Suppressor macrophage treated with lipopolysaccharide for 4 hours (primary cell): ENCODE data around the gene EFCAB11.

ENCODE experiments used
- DNase-seq: peaks from one replicate; pipeline ENCODE4 v3.0.0-alpha.2; 2020

EFCAB11 gene, protein sequence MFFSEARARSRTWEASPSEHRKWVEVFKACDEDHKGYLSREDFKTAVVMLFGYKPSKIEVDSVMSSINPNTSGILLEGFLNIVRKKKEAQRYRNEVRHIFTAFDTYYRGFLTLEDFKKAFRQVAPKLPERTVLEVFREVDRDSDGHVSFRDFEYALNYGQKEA

DNA sequence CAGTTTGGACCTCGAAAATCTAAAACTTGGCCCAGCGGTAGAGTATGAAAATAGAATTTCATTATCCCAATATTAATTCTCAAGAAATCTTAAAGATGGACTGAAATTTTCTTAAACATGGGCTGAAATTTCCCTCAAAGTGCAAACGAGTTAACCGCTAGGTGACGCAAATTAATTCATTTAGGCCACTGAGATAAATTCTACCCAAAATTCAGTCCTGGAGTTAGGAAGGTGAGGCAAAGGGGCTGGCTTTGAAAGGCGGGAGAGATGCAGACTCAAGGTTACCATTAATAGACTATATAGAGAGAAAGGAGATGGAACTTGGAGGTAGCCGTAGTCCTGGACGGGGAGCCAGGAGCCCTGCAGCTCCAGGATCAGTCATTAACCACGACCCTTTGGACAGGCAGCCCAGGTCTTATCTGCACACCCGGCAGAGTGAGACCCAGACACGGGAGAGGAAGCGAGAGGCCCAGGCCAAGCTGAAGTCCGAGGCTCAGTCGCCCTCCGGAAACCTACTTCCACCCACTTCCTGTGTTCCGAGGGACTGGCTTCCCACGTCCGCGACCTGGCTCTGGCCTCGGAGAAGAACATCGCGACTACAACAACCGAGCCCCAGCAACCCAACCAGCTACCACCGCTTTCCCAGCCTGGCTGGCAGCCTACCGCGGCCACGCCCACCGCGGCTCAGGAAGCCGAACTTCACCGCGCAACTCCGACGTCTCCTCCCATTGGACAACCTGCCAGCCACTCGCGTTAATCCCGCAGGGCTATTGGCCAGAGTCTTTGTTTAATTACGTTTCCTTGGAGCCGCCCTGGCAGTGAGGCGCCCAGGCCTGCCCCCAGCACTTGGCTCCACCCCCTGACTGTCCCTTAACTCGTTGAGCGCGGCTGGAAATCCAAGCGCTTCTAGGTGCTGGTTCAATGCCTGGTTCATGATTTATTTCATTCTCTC, at the start of gene EFCAB11:
Gene EFCAB11, minus strand, starts transcription at position 661 of the 952 bp plus-strand sequence. Its CDS starts 70 bp downstream, at position 591.
- DNase-seq, result peak; percentile 97

DNA sequence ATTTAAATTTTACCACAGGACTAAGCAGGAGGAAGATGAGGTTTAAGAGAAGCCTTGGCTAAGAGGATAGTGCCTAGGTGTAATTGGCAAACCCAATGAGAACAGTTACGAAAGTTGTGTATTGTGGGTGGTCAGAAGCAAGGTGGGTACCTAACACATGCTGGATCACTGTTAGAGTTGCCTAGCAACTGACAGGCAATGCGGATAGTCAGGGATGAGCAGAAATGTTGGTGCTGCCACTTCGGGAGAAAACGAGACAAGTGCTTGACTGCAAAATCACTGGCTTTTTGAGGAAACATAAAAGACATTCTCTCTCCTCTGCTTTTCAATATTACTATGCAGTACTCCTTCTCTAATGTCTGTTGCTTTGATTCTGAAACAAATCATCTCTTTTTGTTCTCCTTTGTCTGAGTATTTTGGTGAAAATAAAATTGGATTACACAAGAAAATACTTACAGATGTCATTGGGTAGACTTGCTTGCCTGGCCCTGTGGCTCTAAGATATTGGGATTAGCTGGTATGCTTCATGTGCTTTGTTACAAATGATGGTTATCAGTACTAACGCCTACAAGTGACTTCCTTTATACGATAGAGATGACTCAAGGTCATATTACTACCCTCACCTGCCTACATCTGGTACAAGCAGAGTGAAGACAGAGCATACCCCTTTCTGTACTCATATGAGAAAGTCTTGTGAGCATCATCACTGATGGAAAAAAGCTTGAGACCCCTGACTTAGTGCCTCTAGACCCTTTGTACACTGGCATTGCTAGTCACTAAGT, 49.2 kb upstream of the EFCAB11 start:
- no peak for DNase-seq

DNA sequence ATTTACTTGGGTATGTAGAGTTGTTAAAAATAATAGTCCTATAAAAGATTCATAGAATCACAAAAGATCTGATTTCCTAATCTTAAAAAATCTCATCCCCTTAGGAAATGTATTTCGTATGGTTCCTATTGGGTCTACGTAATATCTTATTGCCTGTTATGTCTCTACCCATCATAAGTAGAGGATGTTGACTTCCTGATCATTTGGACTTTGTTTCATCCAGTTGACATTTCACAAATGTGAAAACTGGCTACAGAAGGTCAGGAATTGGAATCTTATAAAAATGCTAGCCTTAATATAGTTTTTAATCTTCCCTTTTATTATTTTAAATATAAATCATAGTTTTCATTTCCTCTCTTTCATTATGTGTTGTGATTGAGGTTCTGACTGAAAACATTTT, 46.4 kb upstream of the EFCAB11 start:
- no peak for DNase-seq

DNA sequence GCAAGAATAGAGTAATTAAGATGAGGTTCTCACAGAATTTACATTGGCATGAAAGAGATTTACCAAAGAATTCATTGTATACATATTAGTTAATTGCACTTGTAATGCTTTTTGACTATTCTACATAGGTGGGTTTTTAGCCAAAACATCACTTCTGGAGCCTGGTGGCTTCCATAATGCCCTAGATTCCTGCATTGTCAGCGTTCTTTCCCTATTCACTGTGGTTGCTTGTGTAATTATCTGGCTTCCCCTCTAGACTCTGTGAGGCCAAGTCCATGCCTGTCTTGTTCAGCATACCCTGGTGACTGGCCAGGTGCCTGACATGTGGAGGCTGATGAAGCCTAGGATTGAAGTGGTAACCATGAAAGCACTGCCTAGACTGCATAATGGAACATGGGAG, 42.4 kb upstream of the EFCAB11 start:
- DNase-seq, result no peak

DNA sequence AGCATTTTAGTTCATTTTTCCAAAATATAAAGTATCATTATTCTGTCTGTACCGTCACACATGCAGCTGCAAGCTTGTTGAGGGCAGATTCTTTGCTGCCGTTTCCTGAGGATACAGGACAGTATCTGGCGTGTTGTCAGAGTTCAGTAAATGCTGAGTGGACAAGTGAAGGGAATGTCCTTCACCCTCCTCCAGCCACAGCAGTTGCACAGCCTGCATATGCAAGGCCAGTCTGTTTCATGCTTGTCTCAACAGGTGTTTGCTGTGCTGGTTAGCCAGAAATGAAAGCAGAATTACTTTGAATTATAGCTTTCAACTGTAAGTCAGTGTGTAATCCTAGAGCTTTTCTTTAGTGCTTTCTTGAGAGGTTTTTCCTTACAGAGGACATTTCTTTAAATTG, 37.7 kb upstream of the EFCAB11 start:
- no peak for DNase-seq

DNA sequence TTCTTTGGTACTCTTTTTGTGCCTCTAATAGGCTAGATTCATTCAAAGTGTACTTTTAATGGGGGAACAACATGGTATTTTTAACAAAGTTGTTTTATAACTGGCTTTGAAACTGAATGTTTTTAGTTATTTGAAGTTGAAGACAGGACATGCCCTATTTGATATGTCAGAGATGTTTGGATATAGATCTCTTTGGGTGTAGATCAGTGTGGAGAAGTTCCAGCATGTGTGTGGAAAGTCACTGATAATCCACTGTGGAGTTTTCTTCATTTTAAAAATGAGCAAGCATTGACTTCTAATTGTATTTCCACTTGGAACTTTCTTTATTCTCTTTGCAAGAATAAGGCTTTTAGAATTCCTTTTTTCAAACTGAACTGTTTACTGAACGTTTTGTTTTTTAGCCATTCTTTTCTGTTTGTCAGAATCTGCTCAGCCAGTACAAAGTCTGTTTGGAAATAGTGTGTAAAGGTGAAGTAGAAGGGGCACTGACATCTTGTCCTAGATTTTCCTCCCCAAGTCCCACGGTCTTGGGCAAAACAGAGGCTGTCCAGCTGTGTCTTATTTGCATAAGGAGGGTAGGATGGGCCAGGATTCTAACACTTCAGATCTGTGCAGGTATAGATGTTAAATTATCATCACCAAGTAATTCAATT, 36.2 kb upstream of the EFCAB11 start:
- no peak for DNase-seq

DNA sequence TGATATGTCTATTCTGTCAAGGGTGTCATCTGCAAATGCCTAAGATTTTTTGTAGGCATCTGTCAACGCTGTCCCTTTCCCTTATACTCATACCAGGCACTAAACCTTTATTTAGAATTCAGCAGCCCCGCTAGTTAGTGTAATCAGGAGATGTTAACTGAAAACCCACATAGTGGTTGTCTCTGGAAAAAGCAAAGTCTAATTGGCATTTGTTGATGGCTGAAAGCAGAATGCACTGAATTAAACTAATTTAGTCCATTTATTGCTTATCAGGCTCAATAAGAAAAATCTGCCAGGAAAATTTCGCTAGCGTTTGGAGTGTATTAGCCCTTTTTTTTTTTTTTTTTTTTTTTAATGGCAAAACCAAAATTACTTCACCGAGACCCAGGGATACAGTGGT, 35.7 kb upstream of the EFCAB11 start:
- no peak for DNase-seq

DNA sequence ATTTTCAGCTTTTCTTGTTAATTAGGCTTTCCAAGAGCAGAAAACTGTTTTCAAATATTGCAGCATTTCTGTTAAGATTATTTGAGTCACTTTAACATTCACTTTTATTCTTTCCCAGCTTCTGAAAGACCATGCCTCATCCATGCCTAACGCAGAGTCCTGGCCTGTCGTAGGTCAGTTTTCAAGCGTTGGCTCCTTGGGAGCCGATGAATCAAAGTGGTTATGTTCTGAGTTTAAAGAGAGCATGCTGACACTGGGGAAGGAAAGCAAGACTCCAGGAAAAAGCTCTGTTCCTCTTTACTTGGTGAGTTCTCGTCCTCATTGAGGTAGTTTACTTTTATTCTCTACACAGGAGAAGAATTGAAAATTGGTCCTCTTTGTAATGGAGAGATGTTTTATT, 34.3 kb upstream of the EFCAB11 start:
- DNase-seq, result no peak

DNA sequence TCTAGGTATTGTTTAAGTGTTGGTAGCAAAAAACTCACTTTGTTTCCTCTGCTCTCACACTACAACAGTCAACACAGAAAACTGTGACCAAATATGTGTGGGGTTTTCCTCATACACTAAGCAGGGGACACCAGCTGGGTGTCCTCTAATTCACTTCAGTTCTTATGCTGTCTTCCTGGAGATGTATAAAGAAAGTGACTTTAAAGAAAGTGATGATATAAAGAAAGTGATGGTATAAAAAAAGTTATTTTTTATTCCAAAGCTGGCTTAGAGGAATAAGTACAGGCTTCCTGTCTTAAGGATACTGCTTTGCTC, 32.6 kb upstream of the EFCAB11 start:
- DNase-seq, result no peak

DNA sequence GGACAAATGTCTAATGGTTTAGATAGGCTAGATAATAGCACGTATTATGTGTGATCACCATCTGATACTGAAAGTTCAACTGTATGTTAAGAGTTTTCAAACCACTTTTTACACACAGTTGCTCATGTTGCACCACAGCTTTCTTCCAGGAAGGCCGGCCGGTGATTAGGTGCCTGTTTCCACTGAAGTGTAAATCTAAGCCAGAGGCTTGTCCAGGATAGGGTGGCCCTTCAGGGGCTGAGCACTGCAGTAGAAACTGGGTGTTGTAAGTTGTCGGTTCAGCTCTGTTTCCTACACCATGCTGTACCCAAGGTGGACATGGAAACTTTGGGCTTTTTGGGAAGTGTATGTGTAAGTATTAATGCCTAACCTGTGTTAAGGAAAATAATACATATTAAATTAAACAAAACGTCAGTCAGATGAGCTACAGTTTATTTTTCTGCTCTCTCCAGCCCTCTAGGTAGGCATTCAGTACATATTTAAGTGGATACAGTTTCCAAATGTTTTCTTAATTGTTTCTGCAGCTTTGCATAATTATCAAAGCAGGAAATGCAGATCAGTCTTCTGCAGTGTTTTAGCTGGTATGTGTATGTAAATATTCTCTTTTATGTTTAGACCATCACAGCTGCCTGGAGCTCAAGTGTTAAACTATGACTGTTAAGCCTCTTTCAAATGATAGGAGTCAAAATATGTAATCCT, 32.1 kb upstream of the EFCAB11 start:
- no peak for DNase-seq

DNA sequence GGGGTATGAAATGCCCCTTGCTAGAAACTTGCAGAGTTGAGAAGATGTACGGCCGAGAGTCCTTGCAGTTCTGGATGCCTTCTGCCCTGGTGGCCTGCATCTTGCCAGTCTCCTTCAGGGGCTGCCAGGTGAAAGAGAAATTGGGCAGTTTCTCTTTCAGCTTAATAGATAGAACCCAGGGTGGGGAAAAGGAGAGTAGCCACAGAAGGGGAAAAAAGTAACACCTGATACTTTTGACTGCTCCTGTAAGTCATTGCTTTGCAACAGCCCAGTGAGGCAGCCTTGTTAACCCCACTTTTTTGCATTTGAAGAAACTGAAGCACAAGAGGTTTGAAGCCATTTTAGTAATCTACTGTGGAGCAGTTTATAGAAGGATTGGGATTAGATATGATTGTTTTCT, 28.8 kb upstream of the EFCAB11 start:
- DNase-seq, result no peak

DNA sequence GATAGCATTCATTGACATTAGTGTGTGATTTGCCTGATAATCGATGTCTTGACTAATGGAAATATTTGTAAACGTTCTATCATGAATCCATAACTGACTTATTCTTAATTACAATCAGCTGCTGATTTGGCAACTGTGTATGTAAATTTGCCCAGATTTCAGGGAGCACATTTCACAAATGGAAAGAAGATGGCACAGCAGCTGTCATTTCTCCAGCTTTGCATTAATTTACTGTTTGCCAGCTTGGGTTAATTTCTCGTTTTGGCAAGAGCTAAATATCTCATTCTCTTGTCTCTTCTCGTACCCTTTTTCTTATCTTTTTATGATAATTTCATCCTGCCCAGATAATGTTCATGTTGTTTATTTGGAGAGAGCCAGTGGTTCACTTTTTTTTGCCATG, 24.1 kb upstream of the EFCAB11 start:
- no peak for DNase-seq

DNA sequence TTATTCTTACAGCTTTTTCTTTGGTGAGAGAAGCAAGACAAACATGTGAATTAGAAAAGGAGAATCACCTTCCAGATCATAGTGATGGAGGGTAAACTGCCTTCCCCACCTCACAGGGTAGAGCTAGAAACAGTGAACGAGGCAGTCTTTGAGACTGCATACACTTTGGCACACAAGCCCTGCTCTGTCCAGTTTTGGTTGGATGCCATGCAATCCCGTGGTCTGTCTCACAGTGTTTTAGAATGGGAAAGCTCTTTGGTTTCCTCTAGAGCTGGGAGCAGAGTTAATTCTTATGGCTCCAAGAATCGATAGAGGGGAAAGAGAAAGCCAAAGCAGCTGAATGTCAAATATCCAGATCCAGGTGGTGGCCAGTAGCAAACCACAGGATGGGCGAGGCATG, 23.1 kb upstream of the EFCAB11 start:
- DNase-seq, result no peak

DNA sequence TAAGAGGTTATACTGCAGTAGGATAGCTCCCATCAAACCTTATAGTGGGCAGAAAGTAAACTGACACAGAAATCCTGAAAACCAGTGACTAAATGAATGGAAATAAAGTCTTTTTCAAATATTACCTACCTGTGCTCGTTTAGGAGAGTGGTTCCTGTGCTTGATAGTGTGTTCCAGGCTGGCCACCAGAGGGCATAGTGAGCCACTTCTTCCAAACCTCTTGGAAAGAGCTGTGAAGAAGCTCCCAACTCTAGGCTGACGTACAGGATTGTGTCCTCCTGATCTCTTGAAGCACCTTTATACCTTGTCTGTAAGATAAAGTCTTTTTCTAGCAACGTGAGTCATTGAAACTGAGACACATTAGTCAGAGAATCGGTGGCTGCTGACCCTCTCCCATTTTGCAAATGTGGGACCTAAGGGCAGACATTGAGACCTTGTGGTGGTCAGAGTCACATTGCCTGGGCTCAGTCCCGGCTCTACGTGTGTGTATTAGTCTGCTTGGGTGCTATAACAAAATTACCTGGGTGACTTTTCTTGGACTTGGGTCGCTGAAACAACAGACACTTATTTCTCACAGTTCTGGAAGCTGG, 18.8 kb upstream of the EFCAB11 start:
- peak; percentile 78 for DNase-seq

DNA sequence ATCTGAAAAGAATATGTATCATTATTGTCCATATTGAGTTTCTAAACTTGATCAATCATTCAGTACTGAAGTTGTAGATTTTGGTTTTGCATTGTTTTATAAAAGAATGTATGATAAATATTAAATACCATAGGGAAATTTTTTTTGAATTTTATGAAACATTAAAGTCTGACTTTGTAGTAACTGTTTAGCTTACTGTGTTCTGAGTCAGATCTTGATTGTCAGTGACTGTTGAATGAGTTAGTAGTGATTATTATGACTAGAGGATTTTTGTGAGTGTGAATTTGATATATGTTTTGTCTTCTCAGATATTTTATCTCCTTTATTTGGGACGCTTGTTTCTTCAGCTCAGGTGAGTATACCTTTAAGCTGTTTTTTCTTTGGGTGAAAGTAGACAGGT, 11.3 kb upstream of the EFCAB11 start:
- no peak for DNase-seq

DNA sequence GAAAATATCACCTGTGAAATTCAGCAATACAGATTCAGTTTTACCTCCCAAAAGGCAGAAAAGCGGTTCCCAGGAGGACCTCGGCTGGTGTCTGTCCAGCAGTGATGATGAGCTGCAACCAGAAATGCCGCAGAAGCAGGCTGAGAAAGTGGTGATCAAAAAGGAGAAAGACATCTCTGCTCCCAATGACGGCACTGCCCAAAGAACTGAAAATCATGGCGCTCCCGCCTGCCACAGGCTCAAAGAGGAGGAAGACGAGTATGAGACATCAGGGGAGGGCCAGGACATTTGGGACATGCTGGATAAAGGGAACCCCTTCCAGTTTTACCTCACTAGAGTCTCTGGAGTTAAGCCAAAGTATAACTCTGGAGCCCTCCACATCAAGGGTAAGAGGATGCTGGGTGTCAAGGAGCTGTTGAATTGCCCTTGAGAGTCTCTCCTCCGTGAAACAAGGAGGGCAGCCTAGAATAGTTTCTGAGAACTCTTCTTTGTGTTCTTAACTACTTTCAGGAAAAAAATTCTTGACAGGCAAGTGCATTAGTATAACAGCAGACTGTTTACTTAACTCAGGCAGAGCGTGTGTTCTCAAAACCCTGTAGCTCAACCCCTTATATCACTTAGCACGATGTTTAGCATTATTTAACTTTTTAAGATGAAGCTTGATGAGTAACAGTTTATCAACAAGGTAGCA, 8.9 kb upstream of the EFCAB11 start:
- DNase-seq, result no peak

DNA sequence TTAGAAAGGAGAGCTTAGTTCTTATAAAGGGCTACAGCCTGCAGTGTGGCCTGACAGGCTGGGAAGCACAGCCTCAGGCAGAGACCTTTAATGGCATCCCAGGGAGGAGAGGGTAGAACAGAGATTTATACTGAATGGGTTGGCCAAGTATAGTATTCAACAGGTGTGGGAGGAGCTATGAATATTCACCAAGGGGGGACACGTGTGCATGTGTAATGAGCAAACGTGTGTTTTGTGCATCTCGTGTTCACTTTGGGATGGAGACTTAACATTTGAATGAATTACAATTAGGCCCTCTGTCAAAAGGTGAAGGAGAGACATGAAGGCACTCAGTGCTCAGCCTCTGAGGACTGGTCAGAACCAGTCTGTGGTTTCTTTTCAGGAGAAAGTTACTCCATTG, 6.4 kb upstream of the EFCAB11 start:
- no peak for DNase-seq

DNA sequence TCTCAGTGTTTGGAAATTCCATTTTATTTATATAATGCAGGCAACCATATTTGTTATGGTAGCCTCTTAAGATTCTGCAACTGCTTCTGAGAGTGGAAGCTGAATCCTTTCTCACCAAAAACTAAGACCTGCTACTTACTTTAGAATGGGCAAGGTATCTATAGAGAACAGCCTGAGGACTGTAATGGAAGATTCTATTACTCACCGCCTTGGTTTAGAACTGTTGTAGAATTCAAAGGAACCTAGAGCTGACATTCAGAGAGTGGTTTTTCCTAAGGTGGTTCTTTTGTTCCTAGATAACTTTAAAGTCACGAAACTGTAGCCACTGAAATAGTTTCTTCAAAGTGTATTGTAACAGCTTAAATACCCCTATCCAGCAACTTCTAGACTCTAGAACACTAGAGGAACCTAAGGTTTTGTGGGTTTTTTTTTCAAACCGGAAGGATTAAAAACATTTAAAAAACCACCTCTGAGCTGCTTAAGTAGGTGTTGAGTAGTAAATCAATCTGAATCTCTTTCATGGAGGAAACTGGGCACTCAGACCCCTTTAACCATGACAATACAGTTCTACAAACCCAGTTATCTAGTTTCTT, 5.4 kb upstream of the EFCAB11 start:
- no peak for DNase-seq

DNA sequence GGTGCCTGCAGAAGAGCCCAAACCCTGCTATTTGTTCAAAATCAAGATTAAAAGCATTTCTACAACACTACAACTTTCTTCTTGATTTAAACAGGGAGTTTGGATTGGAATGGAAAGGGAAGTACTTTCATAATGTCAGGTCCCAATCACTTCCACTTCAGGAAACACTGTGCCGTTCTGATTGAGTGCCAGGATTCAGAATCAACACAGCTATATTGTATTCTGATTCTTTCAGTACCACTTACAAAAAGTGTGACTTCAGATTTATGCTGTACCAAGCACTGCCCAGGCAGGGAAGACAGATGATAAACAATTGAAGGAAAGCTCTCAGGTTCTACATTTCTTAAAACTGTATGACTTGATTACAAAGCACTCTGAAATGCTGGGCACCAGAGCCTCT, 4.4 kb upstream of the EFCAB11 start:
- DNase-seq, result no peak

DNA sequence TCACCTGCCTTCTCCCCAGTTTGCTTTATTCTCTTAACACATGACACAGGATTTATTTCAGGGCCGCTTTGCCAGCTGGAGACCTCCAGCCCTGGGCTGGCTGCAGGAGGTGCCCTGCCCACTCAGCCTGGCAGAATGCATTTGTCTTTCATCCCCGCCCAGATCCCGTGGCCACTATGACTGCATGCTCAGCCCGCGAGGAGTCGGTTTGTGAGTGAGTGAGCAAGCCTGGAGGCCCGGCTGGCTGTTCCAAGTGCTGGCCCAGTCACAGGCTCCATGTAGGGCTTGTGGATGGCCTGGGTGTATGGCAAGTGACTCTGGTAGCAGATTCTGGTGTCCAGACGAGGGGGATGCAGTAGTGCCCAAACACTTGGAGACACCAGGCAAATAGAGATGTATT, 3.3 kb upstream of the EFCAB11 start:
- DNase-seq, result no peak

DNA sequence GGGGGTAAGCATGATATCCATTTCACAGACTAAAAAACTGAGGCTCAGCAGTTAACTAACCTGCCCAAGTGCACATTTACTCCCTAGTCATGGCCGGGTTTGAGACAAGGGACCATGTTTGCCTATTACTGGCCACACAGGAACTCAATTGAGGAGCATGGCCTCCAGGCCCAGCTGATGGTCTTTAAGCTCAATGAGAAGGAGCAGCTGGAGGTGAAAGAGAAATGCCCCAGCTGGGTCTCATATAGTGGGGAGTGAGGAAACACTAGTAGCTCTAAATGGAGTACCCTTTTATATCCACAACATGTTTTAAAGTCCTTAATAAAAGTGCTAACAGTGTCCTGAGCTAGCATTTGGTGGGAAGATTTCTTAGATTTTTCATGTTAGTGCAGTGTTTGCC, 2.8 kb upstream of the EFCAB11 start:
- no peak for DNase-seq
